ENCODE data around the gene SNAP23.

- no peak for TF ChIP-seq EZH2 (optimal IDR thresholded peaks at IDR 0.05; ENCODE audit: low read depth, low read length)
- TF ChIP-seq CTCF (IDR thresholded peaks at IDR 0.05; ENCODE audit: low read length) = no peak
- no peak for TF ChIP-seq EZH2phosphoT487 (IDR thresholded peaks at IDR 0.05; ENCODE audit: low read length)
Observed at GRCh38 chr15:42456971-42457370, 38.5 kb upstream of the SNAP23 start.
